DND-41 (cell line): ENCODE measurements around the gene ANKRD28.

Experiments used
- ATAC-seq: fragments of 200-7000 bp; cut with Tn5 transposase; 3 replicates; pipeline ENCODE4 v1.9.1; 2021; ENCODE audit warnings: low read depth; ENCODE audit not compliant: insufficient read depth
- DNase-seq: peaks from one replicate; pipeline ENCODE4 v3.0.0-alpha.2; 2020
- H2AFZ ChIP-seq: 2 replicates; pipeline ENCODE4 v1.6.0; 2012; ENCODE audit warnings: low read depth, low read length
- H3K27ac ChIP-seq: 2 replicates; pipeline ENCODE4 v1.5.1; 2012; ENCODE audit warnings: low read length, inconsistent platforms
- H3K27me3 ChIP-seq: fragments of 200-600 bp; sonication (generic); 2 replicates; pipeline ENCODE4 v1.6.0; 2012; ENCODE audit warnings: low read length, mild to moderate bottlenecking, inconsistent platforms; ENCODE audit not compliant: insufficient read depth, poor library complexity
- H3K36me3 ChIP-seq: 2 replicates; pipeline ENCODE4 v1.5.1; 2012; ENCODE audit warnings: low read length, inconsistent platforms; ENCODE audit not compliant: insufficient read depth
- H3K4me1 ChIP-seq: 2 replicates; pipeline ENCODE4 v1.5.1; 2012; ENCODE audit warnings: mild to moderate bottlenecking, low read length; ENCODE audit not compliant: insufficient read depth
- H3K4me2 ChIP-seq: 2 replicates; pipeline ENCODE4 v1.6.0; 2012; ENCODE audit warnings: mild to moderate bottlenecking, moderate library complexity, low read length, inconsistent platforms; ENCODE audit not compliant: insufficient read depth
- H3K4me3 ChIP-seq, 2 experiments: fragments of 200-600 bp in 1 of 2; shearing (Covaris generic) in 1 of 2; 2 replicates each; pipeline ENCODE4 v1.5.1; 2012 to 2016; ENCODE audit warnings: inconsistent platforms in 2 of 2, low read length in 2 of 2, mild to moderate bottlenecking in 2 of 2, low read depth in 1 of 2, moderate library complexity in 1 of 2
- H3K79me2 ChIP-seq: 2 replicates; pipeline ENCODE4 v1.6.0; 2012; ENCODE audit warnings: low read length, inconsistent platforms; ENCODE audit not compliant: insufficient read depth
- H3K9ac ChIP-seq: 2 replicates; pipeline ENCODE4 v1.6.0; 2012; ENCODE audit warnings: low read depth, mild to moderate bottlenecking, inconsistent platforms, low read length, moderate library complexity
- H3K9me3 ChIP-seq: 2 replicates; pipeline ENCODE4 v1.5.1; 2012; ENCODE audit warnings: low read length, moderate library complexity, mild to moderate bottlenecking, inconsistent platforms; ENCODE audit not compliant: insufficient read depth, severe bottlenecking
- H4K20me1 ChIP-seq: 2 replicates; pipeline ENCODE4 v1.6.0; 2012; ENCODE audit warnings: low read length; ENCODE audit not compliant: insufficient read depth
- CTCF ChIP-seq: IDR thresholded peaks from 2 replicates; pipeline ENCODE4 v1.5.1; 2012; ENCODE audit warnings: borderline replicate concordance, low read length, moderate library complexity, mild to moderate bottlenecking; ENCODE audit not compliant: poor library complexity, severe bottlenecking; ENCODE audit errors: extremely low read depth
- EZH2 ChIP-seq: IDR thresholded peaks from 3 replicates; pipeline ENCODE4 v1.6.1; 2012; ENCODE audit warnings: borderline replicate concordance, low read depth, mild to moderate bottlenecking, moderate library complexity, low read length, inconsistent platforms; ENCODE audit not compliant: severe bottlenecking

ANKRD28 gene

GRCh38 chr3:15800780-15801179 is 3.0 kb upstream of the ANKRD28 start:
- Histone ChIP-seq H3K9me3 (no peaks in the 10 kb centered on the region), H4K20me1 (peaks cover under 1% of the 10 kb centered on the region; the same call in 1 of the 2 replicates), H3K9ac (peak overlapping the region; percentile 39), H3K27me3 (no peaks in the 10 kb centered on the region), H3K36me3 (no peaks in the 10 kb centered on the region), H3K4me2 (peak overlapping the region; percentile 41), H3K27ac (peak overlapping the region; percentile 79), H3K4me1 (peaks cover 70% of the 10 kb centered on the region), H3K79me2 (peaks cover 92% of the 10 kb centered on the region), H2AFZ (no peak overlapping the region), H3K4me3 (no peak overlapping the region)
- DNase-seq: no peak
- no peak for ATAC-seq
- no peak for TF ChIP-seq CTCF
- no peak for TF ChIP-seq EZH2

GRCh38 chr3:15800327-15800726 is 2.5 kb upstream of the ANKRD28 start:
- peaks cover 92% of the 10 kb centered on the region for H3K79me2 ChIP-seq
- H3K27me3 ChIP-seq: no peaks in the 10 kb centered on the region
- no peak overlapping the region for H2AFZ ChIP-seq
- H3K27ac ChIP-seq: peak overlapping the region; percentile 79
- peak overlapping the region in 1 of 2 experiments; percentile 4; a peak in 1 of 4 replicates for H3K4me3 ChIP-seq
- peak overlapping the region; percentile 41 for H3K4me2 ChIP-seq
- peak overlapping the region; percentile 39 for H3K9ac ChIP-seq
- TF ChIP-seq CTCF (no peak), EZH2 (no peak)
- 0 out of 2 replicates have a peak, but pooled peaks cover under 1% of the 10 kb centered on the region for H3K36me3 ChIP-seq
- ATAC-seq: no peak
- H4K20me1 ChIP-seq: peaks cover 4% of the 10 kb centered on the region; the same call in 1 of the 2 replicates
- H3K4me1 ChIP-seq: peaks cover 67% of the 10 kb centered on the region
- H3K9me3 ChIP-seq: no peaks in the 10 kb centered on the region
- DNase-seq: no peak

- Histone ChIP-seq H3K9ac (peak overlapping the region; percentile 68), H3K79me2 (peaks cover 92% of the 10 kb centered on the region), H3K27me3 (no peaks in the 10 kb centered on the region), H3K36me3 (peaks cover 17% of the 10 kb centered on the region), H3K4me1 (peaks cover 61% of the 10 kb centered on the region), H4K20me1 (peaks cover 13% of the 10 kb centered on the region), H2AFZ (no peak overlapping the region), H3K4me3 (no peak overlapping the region), H3K4me2 (peak overlapping the region; percentile 64), H3K27ac (peak overlapping the region; percentile 95), H3K9me3 (no peaks in the 10 kb centered on the region)
- no peak for DNase-seq
- TF ChIP-seq EZH2 (no peak), CTCF (no peak)
- no peak for ATAC-seq
Observed at GRCh38 chr3:15798533-15799245, 910 bp upstream of the ANKRD28 start.
